GM12892 (cell line): Measurements from ENCODE around the gene PSMB2.

Source experiments
- DNase-seq: peaks from one replicate; pipeline ENCODE4 v3.0.0; 2011; ENCODE audit not compliant: insufficient read length
- FAIRE-seq: peaks from 2 replicates; lab custom pipeline; 2011; peaks lifted over from hg19 to GRCh38; lab: Jason Lieb, UNC
- POLR2A ChIP-seq: IDR thresholded peaks from 2 replicates; pipeline ENCODE4 v1.6.1; 2011; ENCODE audit warnings: low read depth, low read length, control low read depth
- POLR2AphosphoS5 ChIP-seq: IDR thresholded peaks from 2 replicates; pipeline ENCODE4 v1.6.1; 2011; ENCODE audit warnings: low read depth, low read length, control low read depth
- TAF1 ChIP-seq: IDR thresholded peaks from 2 replicates; pipeline ENCODE4 v1.6.1; 2011; ENCODE audit warnings: low read depth, mild to moderate bottlenecking, control low read depth, low read length, borderline replicate concordance

The PSMB2 gene

DNA sequence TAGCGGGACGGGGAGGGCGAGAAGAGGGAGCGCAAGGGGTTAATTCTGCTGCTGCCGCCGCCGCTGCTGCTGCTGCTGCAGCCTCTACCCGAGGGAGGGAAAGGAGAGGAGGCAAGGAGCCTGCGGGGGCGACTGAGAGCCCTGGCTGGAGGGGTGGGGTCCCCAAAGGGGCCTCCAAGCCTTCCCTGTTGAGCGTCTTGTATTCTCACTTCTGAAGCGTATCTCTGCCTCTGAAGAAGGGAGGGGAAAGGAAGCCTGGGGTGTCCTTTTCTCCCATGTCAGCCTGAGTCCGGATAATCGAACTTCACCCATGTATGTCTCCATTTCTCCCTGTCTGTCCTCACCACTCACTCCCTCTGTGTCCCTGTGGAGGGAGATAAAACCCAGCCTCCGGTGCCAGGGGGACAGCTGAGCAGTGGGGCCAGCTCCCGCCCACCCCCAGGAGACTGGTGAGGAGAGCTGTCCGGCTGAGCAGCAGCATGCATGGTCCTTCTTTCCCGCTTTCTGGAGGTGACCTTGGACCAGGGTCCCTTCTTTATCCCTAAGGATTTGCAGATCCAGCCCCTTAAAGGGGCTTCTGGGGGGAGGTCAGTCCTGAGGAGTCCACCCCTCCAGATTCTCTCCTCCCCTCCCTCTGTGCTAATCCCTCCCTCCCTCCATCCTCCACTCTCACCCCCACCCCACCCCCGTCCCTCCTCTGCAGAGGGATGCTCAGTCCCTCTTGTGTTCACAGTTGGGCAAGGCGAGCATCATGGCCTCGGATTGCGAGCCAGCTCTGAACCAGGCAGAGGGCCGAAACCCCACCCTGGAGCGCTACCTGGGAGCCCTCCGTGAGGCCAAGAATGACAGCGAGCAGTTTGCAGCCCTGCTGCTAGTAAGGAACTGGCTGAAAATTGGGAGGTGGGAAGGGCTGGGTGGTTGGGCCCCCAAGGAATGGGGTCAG is 82.7 kb downstream of the PSMB2 start:
- no peak for DNase-seq
- peak; percentile 70 for FAIRE-seq
- TF ChIP-seq POLR2AphosphoS5 (no peak), TAF1 (no peak), POLR2A (no peak)

DNA sequence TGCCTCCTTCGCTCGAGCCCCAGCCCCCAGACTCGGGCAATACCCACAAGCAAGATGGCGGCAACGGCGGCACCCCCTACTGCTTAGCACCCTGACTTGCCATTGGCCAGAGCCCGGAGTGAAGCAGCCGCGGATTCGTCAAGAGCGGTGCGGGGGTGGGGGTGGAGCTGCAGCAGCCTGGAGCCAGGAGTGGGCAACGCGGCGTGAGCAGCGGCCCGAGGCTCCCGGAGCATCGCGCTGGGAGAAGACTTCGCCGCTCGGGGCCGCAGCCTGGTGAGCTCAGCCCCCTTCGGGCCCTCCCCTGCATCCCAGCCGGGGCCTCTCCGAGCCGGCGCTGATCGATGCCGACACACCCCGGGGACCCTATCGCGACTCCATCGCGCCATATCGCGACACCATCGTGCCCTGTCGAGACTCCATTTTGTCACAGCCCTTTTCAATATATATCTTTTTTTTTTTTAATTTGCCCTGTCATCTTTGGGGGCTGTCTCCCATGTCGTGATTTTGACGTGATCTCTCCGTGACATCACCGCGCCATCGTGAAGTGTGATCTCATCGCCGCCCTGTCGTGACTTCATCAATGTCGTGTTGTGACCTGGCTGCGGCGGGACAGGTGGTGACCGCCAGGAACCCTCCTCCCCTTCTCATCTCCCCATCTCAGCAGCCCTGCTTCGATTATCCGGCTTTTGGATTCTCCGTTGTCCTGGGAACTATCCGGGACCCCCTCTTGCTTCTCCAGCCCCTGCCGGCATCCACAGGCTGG is 83.5 kb downstream of the PSMB2 start, which contains the start of gene NCDN:
Gene NCDN, plus strand, starts transcription at position 189 of the 763 bp plus-strand sequence. Its CDS starts 392 bp downstream, at position 581.
- peak; percentile 100 for FAIRE-seq
- DNase-seq: peak; percentile 97
- TF ChIP-seq POLR2A: peak; percentile 94
- TF ChIP-seq POLR2AphosphoS5: peak; percentile 87; the same call in 1 of the 2 replicates
- peak; percentile 59; the same call in 1 of the 2 replicates for TF ChIP-seq TAF1

DNA sequence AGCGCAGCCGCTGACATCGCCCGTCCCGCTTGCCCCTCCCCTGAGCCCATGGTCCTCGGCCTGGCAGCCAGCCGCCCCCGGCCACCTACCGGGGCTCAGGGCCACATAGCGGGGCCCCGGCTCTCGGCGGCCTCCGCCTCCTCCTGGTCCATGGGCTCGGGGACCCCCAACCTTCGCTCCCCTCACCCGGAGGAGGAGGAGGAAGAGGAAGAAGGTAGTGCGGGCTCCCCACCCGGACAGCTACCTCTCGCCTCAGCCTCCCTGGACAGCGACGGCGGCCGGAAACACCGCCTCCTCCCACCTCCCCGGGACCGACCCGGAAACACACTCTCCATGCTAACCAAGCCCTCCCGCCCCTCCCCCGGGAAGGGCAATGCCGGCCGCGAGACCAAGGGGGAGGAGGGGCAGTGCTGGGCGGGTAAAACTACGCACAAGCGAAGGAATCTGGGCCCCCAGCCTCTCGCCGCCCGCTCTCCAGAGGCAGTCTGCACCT is 84.2 kb downstream of the PSMB2 start, which contains the start of gene KIAA0319L:
Gene KIAA0319L, minus strand, starts transcription at position 286 of the 493 bp plus-strand sequence. CDS start 2,912 bp downstream, outside the sequence.
- TF ChIP-seq TAF1 (no peak), POLR2AphosphoS5 (no peak; the same call in 1 of the 2 replicates), POLR2A (no peak)
- FAIRE-seq (no peak), DNase-seq (peak; percentile 85)

DNA sequence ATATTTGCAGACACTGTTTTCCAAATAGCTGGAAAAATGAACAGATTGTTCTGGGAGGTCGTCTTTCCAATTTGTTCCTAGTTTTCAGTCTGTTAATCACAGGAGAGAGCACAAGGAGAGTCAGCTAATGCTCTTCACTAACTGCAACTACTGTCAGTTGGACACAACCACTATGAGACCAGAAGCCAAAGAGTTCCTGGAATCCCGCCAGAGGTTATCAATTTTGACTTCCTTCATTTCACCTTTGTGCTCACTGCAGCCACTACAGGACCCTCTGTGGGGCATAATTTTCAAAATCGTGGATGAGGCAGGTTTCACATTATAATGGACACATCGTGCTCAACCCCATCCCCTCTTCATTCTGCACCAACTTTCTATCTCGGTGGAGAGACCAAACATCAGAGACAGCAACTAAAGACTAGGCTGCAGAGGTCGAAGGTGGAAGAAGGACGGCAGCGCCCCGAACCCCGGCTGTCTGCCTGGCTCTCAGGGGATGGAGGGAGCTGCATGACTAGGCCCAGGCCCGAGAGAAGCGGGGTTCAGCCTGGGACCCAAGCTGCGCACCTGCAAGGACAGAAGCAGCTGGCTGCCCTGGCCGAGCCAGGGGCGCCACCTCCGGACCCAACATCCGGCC is 84.7 kb downstream of the PSMB2 start:
- DNase-seq (no peak), FAIRE-seq (no peak)
- TF ChIP-seq POLR2AphosphoS5 (no peak), POLR2A (no peak), TAF1 (no peak)

DNA sequence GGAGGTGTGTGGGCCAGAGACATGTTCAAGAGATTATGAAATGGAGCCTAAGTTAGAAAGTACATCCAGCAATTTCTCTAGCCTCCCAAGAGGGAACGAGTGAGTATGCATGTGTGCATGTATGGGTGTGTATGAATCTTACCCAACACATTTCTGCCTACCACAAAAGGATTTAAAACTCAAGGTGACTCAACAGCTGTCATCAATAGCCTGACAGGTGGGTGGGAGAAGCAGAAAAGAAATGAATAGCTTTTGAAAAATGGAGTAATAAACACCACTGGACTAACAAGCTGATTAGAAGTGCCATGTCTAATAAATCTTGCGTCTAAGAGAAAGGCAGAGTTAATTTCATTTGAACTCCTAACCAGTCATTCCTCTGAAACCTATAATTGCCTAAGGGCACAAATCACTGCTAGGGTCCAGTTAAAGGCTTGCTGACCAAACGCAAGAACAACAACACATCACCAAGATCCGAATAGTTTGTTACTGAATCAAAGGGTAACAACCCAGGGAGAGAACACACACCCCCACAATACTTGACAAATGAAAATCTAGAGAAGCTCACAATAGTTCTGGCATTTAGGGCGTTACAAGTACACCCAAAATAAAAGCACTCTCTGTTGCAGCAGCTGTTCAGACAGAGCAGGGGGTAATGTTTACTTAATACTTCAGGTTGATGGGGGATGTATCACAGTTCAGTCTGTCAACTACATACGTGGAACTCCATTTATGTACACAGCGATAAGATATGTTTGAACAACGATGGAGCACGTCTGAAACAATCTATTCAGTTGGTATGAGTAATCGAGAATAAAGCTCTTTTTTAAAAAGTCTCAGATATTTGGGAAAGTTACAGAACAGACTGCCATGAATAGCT is 85.5 kb downstream of the PSMB2 start:
- FAIRE-seq (peak; percentile 73), DNase-seq (no peak)
- no peak for TF ChIP-seq TAF1
- no peak for TF ChIP-seq POLR2A
- no peak for TF ChIP-seq POLR2AphosphoS5

DNA sequence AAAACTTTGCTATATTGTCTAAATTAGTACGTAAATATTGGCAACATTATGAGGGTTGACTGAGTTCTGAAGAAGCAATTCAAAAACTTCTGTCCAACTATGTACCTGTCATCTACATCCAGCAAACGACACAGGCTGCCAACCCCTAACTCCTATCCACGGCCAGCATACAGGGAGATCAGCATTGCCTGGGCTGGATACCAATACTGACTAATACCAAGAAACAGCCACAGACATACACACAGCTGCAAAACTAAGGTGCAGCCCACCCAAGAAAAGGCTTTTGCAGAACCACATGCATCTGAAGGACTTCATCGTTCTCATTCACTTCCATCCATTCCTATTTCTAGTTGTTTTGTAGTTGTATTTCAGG is 86.1 kb downstream of the PSMB2 start:
- DNase-seq: no peak
- peak; percentile 21 for FAIRE-seq
- no peak for TF ChIP-seq TAF1
- no peak for TF ChIP-seq POLR2A
- no peak for TF ChIP-seq POLR2AphosphoS5

DNA sequence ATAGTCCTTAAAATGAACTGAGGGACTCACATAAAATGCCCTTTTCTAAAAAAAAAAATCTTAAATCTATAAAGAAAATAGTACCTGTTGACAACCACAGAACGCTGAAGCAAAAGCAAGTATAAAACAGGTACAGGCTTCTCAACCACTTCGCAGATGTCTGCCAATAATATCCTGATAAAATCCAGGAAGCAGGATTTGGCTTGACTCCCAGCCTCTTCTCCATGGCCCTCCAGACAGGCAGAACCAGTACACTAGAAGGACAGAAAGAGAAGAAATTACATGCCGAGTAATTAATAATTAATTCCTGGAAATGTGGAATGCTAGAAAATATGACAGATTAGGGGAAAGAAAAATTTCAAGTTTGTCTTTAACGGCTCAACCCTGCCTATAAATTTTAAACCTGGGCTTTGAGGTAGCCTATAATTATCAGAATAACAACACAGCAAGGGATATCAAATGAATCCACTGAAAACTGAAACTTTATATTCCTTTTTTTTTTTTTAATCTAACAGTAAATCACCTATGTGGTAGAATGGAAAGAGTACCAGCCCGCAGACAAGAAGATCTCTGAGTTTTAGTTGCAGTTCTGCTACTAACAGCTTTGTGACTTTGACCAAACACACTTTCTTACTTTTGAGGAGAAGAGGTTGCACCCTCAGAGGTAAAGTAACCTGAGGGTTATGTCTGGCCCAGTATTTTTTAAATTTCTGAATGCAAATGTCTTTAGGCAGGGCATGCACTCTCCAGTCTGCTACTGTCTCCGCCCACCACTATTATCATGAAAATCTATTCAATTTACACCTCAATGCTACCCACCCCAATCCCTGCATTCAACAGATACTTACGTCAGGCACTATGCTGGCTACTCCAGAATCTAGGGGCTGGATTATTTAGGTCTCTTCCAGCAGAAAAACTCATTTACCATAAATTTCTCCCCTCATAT is 86.8 kb downstream of the PSMB2 start:
- no peak for DNase-seq
- no peak for TF ChIP-seq POLR2AphosphoS5
- no peak for TF ChIP-seq POLR2A
- no peak for TF ChIP-seq TAF1
- FAIRE-seq: no peak

DNA sequence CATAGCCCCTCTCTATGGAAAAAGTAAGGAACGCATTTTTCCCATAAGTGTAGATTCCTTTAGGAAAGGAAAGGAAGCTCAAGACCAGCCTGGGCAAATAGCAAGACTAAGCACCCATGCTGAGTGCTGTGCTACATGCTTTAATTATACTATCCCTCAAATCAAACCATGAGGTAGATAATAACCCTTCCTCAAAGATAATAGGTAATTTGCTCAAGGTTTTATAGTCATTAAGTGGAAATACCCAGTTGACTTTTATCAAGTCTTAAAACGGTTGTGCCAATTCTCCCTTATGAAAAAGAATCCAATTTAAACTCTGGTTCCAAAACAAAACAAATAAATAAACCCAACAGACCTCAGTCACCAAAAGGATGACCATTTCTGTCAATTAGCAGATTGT is 87.5 kb downstream of the PSMB2 start:
- TF ChIP-seq TAF1 (no peak), POLR2A (no peak), POLR2AphosphoS5 (no peak)
- no peak for DNase-seq
- FAIRE-seq: no peak
